Right hindlimb (tissue), 1 donor: Measurements from ENCODE around the gene ZNF749.
"Not testable (repeated sequence)": the region's sequence is repeated elsewhere in the genome, so short reads cannot be mapped to it uniquely, and the experiment has no call there.

Experiments used
- DNase-seq: peaks from one replicate; pipeline ENCODE4 v3.0.0-alpha.2; 2018

Gene ZNF749

GRCh38 chr19:57466489-57466888, 31.4 kb downstream of the ZNF749 start:
- no peak for DNase-seq

GRCh38 chr19:57473646-57474045, 38.5 kb downstream of the ZNF749 start:
- DNase-seq: no peak

- DNase-seq: peak; percentile 95
Measured at GRCh38 chr19:57477191-57478008, 42.3 kb downstream of the ZNF749 start, which contains the start of gene ZNF772. TSS of gene ZNF772 (minus strand) at chr19:57477566. CDS start at chr19:57477309, 257 bp downstream.

GRCh38 chr19:57487477-57488298, 52.6 kb downstream of the ZNF749 start, which contains the start of gene ZNF419:
TSS of gene ZNF419 (plus strand) at chr19:57487750. CDS start at chr19:57487951, 201 bp downstream.
- DNase-seq: peak; percentile 94

- not testable (repeated sequence) for DNase-seq
Measured at GRCh38 chr19:57488299-57488644, 53.1 kb downstream of the ZNF749 start.
